GM12878 (cell line): Measurements from ENCODE around the gene ADAM19.

Experiments
- ATF2 ChIP-seq: IDR thresholded peaks from 2 replicates; pipeline ENCODE4 v1.6.1; 2012; ENCODE audit warnings: low read length, inconsistent platforms
- CREB1 ChIP-seq: IDR thresholded peaks from 2 replicates; pipeline ENCODE4 v1.6.1; 2012; ENCODE audit warnings: low read depth, mild to moderate bottlenecking, inconsistent platforms
- EGR1 ChIP-seq, 2 experiments: IDR thresholded peaks; 1 replicate in 1 of 2; 2 replicates in 1 of 2; pipeline ENCODE4 v1.6.1; 2011 to 2012; ENCODE audit warnings: low read depth in 2 of 2, low read length in 2 of 2, borderline replicate concordance in 1 of 2, mild to moderate bottlenecking in 1 of 2, moderate library complexity in 1 of 2
- EZH2 ChIP-seq: IDR thresholded peaks from 2 replicates; pipeline ENCODE4 v1.6.1; 2012; ENCODE audit warnings: low read depth, mild to moderate bottlenecking, control low read depth, inconsistent platforms, low read length, borderline replicate concordance; ENCODE audit not compliant: control insufficient read depth
- JUNB ChIP-seq: IDR thresholded peaks from 2 replicates; pipeline ENCODE4 v1.6.1; 2016; ENCODE audit warnings: antibody characterized with exemption, mild to moderate bottlenecking
- NFIC ChIP-seq: IDR thresholded peaks from 2 replicates; pipeline ENCODE4 v1.6.1; 2012; ENCODE audit warnings: low read depth, mild to moderate bottlenecking, inconsistent platforms, low read length, moderate library complexity
- POLR2A ChIP-seq: IDR thresholded peaks from 2 replicates; pipeline ENCODE4 v1.6.1; 2011; ENCODE audit warnings: low read depth, mild to moderate bottlenecking, low read length
- RAD21 ChIP-seq: IDR thresholded peaks from 2 replicates; pipeline ENCODE4 v1.6.1; 2011; ENCODE audit warnings: mild to moderate bottlenecking, low read depth, low read length, moderate library complexity; ENCODE audit not compliant: insufficient read depth
- SREBF1 ChIP-seq: IDR thresholded peaks from 2 replicates; pipeline ENCODE4 v1.6.1; 2012; ENCODE audit warnings: mild to moderate bottlenecking, low read length
- TBL1XR1 ChIP-seq: IDR thresholded peaks from 2 replicates; pipeline ENCODE4 v1.6.1; 2012; ENCODE audit warnings: low read depth, low read length, improper control_type of control experiment
- ZZZ3 ChIP-seq: IDR thresholded peaks from 2 replicates; pipeline ENCODE4 v1.6.1; 2011; ENCODE audit warnings: low read depth; ENCODE audit not compliant: control insufficient read depth, insufficient read length
- TF ChIP-seq, protein P1 (sequence below), 3 experiments: IDR thresholded peaks in 2 of 3; conservative IDR thresholded peaks in 1 of 3; 2 replicates each; pipeline ENCODE4 v1.5.1; 2011; ENCODE audit warnings: low read depth in 3 of 3, low read length in 3 of 3, mild to moderate bottlenecking in 3 of 3, control low read depth in 2 of 3, moderate library complexity in 2 of 3, inconsistent platforms in 1 of 3, mixed read lengths in 1 of 3; ENCODE audit not compliant: control insufficient read depth in 2 of 3, insufficient read depth in 1 of 3; ENCODE audit errors: extremely low read depth in 1 of 3

GRCh38 chr5:157538311-157538710 is 37.3 kb downstream of the ADAM19 start:
- no peak for TF ChIP-seq TBL1XR1
- TF ChIP-seq, protein P1, sequence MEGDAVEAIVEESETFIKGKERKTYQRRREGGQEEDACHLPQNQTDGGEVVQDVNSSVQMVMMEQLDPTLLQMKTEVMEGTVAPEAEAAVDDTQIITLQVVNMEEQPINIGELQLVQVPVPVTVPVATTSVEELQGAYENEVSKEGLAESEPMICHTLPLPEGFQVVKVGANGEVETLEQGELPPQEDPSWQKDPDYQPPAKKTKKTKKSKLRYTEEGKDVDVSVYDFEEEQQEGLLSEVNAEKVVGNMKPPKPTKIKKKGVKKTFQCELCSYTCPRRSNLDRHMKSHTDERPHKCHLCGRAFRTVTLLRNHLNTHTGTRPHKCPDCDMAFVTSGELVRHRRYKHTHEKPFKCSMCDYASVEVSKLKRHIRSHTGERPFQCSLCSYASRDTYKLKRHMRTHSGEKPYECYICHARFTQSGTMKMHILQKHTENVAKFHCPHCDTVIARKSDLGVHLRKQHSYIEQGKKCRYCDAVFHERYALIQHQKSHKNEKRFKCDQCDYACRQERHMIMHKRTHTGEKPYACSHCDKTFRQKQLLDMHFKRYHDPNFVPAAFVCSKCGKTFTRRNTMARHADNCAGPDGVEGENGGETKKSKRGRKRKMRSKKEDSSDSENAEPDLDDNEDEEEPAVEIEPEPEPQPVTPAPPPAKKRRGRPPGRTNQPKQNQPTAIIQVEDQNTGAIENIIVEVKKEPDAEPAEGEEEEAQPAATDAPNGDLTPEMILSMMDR (IDR thresholded peaks at IDR 0.05 in 2 of 3, conservative IDR thresholded peaks at IDR 0.05 in 1 of 3; ENCODE audit: control insufficient read depth in 2 of 3, extremely low read depth in 1 of 3, insufficient read depth in 1 of 3, low read depth in 3 of 3, low read length in 3 of 3), result no peak
- no peak for TF ChIP-seq ATF2
- TF ChIP-seq POLR2A, result no peak
- TF ChIP-seq RAD21, result no peak
- no peak for TF ChIP-seq ZZZ3
- no peak for TF ChIP-seq EZH2
- TF ChIP-seq CREB1, result no peak
- TF ChIP-seq JUNB, result no peak
- TF ChIP-seq SREBF1, result no peak
- no peak for TF ChIP-seq NFIC
- TF ChIP-seq EGR1 (IDR thresholded peaks at IDR 0.05; ENCODE audit: borderline replicate concordance in 1 of 2, low read depth in 2 of 2, low read length in 2 of 2), result no peak
